Measurements from ENCODE around the gene ARL8B. TPM values are rescaled to one million over a fixed set of nuclear protein-coding genes. Genes with fewer than 3 reads are reported as not detected.

The ARL8B gene
- total RNA-seq, 1 experiment from 2014 or later = 54.0 TPM

DNA sequence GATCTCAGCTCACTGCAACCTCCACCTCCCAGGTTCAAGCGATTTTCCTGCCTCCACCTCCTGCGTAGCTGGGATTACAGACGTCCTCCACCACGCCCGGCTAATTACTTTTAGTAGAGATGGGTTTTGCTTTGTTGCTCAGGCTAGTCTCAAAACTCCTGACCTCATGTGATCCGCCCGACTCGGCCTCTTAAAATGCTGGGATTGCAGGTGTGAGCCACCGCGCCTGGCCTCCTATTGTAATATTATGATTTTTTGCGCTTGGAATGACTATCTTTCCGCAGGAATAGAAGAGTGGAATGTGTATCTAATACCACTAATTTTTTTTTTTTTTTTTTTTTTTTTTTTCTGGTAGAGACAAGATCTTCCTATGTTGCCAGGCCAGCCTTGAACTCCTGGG, 1.8 kb downstream of the ARL8B start:
- intact Hi-C loops (cut with micrococcal nuclease; ENCODE audit: unreplicated experiment) = loop anchor here (5.0 kb wide), 2 partner anchors 63 to 412 kb away; partner anchors contain the start of gene EDEM1
- ChIA-PET CTCF (no interaction called here), POLR2A (ENCODE audit: low non-redundant PET) (no interaction called here)
- no peak for DNase-seq (ENCODE audit: low spot score)
- Histone ChIP-seq H3K4me1 (ENCODE audit: insufficient read depth, low read length, poor library complexity, severe bottlenecking) (peaks cover 12% of the 10 kb centered on the region), H3K27ac (ENCODE audit: low read depth, low read length, poor library complexity, severe bottlenecking) (no peak overlapping the region), H3K27me3 (replicated peaks; ENCODE audit: insufficient read depth, low read depth, low read length, poor library complexity) (no peaks in the 10 kb centered on the region), H3K4me3 (ENCODE audit: low read depth, low read length, poor library complexity, severe bottlenecking) (peak overlapping the region; percentile 98), H3K9me3 (ENCODE audit: low read depth, low read length, poor library complexity, severe bottlenecking) (no peaks in the 10 kb centered on the region), H3K36me3 (ENCODE audit: insufficient read depth, low read length, poor library complexity, severe bottlenecking) (no peaks in the 10 kb centered on the region)
- TF ChIP-seq CTCF (conservative IDR thresholded peaks at IDR 0.05; ENCODE audit: low read depth, low read length) (no peak), EZH2 (IDR thresholded peaks at IDR 0.05; ENCODE audit: borderline replicate concordance, low read depth, low read length, poor library complexity, severe bottlenecking) (no peak)
- BruUV-seq (replicated peaks) = no TSS peak

GRCh38 chr3:5126586-5126985, 4.5 kb downstream of the ARL8B start:
- intact Hi-C loops (cut with micrococcal nuclease; ENCODE audit: unreplicated experiment) = no loop called here
- BruUV-seq (replicated peaks) = no TSS peak
- CTCF ChIA-PET = no interaction called here

GRCh38 chr3:5128849-5129248, 6.8 kb downstream of the ARL8B start:
- BruUV-seq (replicated peaks) = no TSS peak
- no peak for DNase-seq (ENCODE audit: low spot score)
- Histone ChIP-seq H3K36me3 (ENCODE audit: insufficient read depth, low read length, poor library complexity, severe bottlenecking) (no peaks in the 10 kb centered on the region), H3K4me1 (ENCODE audit: insufficient read depth, low read length, poor library complexity, severe bottlenecking) (peaks cover 3% of the 10 kb centered on the region), H3K27me3 (replicated peaks; ENCODE audit: insufficient read depth, low read depth, low read length, poor library complexity) (no peaks in the 10 kb centered on the region), H3K9me3 (ENCODE audit: low read depth, low read length, poor library complexity, severe bottlenecking) (no peaks in the 10 kb centered on the region), H3K4me3 (ENCODE audit: low read depth, low read length, poor library complexity, severe bottlenecking) (no peak overlapping the region), H3K27ac (ENCODE audit: low read depth, low read length, poor library complexity, severe bottlenecking) (no peak overlapping the region)
- TF ChIP-seq EZH2 (IDR thresholded peaks at IDR 0.05; ENCODE audit: borderline replicate concordance, low read depth, low read length, poor library complexity, severe bottlenecking) = no peak
- TF ChIP-seq CTCF (conservative IDR thresholded peaks at IDR 0.05; ENCODE audit: low read depth, low read length) = no peak
- POLR2A ChIA-PET (ENCODE audit: low non-redundant PET) = no interaction called here
- CTCF ChIA-PET = no interaction called here
- intact Hi-C loops (cut with micrococcal nuclease; ENCODE audit: unreplicated experiment) = no loop called here

More at GRCh38 chr3:5126586-5126985, 4.5 kb downstream of the ARL8B start:
- POLR2A ChIA-PET (ENCODE audit: low non-redundant PET) = no interaction called here
- Histone ChIP-seq H3K27ac (ENCODE audit: low read depth, low read length, poor library complexity, severe bottlenecking) (no peak overlapping the region), H3K4me1 (ENCODE audit: insufficient read depth, low read length, poor library complexity, severe bottlenecking) (peaks cover 12% of the 10 kb centered on the region), H3K27me3 (replicated peaks; ENCODE audit: insufficient read depth, low read depth, low read length, poor library complexity) (no peaks in the 10 kb centered on the region), H3K4me3 (ENCODE audit: low read depth, low read length, poor library complexity, severe bottlenecking) (no peak overlapping the region), H3K9me3 (ENCODE audit: low read depth, low read length, poor library complexity, severe bottlenecking) (no peaks in the 10 kb centered on the region), H3K36me3 (ENCODE audit: insufficient read depth, low read length, poor library complexity, severe bottlenecking) (no peaks in the 10 kb centered on the region)
- TF ChIP-seq EZH2 (IDR thresholded peaks at IDR 0.05; ENCODE audit: borderline replicate concordance, low read depth, low read length, poor library complexity, severe bottlenecking) (no peak), CTCF (conservative IDR thresholded peaks at IDR 0.05; ENCODE audit: low read depth, low read length) (no peak)
- DNase-seq (ENCODE audit: low spot score) = no peak
